ENCODE data around the gene EPX.

Gene EPX

DNA sequence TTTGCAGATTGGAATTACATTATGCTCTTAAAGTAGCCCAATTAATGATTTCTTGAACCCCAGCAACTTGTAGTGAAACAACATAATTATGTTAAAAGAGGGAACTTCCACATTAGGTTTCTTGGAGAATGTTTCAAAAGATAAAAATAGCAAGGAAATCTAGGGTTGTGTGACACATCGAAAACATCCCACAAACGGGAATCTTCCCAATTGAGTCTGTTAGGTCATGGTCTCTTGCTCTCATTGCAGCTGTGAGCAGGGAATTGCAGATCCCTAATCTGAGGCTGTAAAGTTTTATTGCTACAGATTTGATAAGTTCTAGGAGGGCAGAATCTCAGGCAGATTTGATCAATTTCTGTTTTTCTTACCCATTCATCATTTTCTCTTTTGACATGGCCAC lies 39.1 kb downstream of the EPX start:
- FAIRE-seq = no peak

DNA sequence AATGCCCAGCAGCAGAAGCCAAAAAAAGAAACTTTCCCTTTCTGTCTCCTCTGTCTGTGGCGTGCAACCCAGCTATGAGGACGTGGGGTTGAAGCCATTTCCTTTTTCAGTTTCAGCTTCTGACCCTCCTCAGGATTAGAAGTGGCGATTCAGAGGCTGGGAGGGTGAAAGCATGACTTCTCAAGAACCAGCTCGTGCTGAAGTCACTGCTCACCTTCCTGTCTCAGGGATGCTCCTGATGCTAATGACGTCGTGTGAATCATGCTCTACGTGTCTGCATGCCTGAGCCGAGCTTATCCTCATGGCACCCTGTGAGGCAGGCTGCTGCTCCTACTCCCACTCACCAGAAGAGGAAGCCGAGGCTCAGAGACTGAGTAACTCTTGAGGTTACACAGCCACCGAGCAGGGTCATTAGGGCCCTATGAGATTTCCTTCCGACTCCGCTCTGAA lies 40.2 kb downstream of the EPX start:
- FAIRE-seq = no peak

DNA sequence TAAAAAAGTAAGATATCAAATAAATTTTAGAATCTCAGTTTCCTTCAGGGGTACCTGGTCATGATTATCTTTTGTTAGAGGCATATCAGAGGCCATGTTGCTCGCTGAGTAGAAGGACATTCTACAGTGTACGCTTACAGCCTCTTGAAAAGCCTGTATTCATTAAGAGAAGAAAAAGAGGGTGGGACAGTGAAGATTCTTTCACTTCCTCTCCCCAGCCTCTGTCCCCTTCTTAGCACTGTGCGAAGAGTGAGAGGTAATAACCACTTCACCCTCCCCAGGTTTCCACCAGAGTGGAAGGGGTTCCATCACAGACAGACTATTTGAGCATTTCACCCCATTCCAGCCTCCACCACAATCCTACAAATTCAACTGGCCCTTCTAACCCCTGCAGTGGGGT lies 41.0 kb downstream of the EPX start:
- FAIRE-seq = no peak

DNA sequence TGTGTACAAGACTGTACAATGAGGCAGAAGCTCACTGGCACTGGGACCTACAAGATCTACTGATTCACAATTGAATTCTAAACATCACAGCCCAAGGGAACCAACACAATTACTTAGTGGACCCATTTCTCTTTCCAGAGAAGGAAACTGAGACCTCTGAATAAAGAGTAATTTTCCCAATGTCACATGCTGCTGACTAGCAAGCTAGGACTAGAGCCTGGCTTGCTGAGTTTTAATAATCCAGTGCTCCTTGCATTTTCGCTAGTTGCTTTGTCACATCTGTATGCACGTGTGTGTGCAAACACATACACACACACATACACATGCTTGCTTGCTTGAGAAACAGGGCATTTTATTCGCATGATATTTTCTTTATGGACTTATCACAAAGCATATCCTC lies 42.0 kb downstream of the EPX start:
- no peak for FAIRE-seq

DNA sequence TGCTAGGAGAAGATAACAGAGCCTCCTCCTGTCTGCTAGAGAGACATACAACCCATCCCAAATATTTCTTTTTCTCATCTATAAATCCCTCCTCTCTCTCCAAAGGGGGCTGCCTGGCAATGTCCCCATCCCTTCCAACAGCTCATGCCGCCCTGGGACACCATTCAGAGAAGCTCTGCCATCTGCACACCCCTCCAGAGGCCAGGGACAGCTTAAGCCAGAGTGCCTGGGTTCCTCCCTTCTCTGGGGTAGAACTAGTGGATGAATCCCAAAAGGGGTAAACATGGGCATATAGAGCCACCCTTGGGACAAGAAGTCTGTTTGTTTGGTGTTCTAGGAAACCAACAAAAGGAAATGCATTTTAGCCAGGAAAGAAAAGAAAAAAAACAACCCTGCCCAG lies 43.3 kb downstream of the EPX start:
- FAIRE-seq = no peak

DNA sequence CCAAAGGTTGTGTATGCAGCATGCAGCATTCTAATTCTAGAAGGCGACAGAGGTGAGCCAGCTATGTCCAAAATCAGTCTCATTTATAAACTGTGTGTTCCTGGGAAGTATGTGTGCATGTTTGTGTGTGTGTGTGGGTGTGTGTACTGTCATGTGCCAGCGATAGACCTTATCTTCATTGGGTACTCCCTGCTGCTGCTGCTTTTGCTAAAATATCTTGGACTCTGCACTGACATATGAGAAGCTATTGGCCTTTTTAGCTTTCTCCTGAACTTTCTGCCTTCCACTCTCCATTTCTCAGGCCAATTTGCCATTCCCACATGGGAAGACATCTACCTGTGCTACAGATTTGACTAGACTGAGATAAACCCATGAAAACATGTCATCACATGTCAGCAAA lies 43.9 kb downstream of the EPX start:
- no peak for FAIRE-seq

DNA sequence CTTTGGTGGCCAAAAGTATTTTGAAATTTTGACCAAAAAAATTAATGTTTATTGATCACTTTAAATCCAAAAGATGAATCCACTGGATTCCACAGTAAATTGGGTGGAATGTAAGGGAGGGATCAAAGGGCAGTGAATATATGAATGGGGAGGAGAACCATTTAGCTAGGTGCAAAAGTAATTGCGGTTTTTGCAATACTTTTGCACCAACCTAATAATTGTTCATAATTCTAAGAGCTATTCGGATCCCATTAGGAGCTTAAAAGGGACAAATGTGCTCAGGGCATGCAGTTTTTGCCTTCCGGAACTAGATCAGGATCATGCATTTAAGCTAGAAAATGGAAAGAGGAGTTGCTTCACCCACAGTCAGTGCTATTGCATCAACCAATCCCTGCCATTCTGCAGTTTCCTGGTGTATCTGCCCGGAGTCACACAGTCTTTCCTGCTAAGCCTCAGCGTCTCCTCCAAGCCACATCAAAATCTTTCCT lies 45.7 kb downstream of the EPX start, which contains the start of gene LPO:
Gene LPO, plus strand, starts transcription at position 438 of the 488 bp plus-strand sequence. CDS start 4,396 bp downstream, outside the sequence.
- no peak for FAIRE-seq

DNA sequence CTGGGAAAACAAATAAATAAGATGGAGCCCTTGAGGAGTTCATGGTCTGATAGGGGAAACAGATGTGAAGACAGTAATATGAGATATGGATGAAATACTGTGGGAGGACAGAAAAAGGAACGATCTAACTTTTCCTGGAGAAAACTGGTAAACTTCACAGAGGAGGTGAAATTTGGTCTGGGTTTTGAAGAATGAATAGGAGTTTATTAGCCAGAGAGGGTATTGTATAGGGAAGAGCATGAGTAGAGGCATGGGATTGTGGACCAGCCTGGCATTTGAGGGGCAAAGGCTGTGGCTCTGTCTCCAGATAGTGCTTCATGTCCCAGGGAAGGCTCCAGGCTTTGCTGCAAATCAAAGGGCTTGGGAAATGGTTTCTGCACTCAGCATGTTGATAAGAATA lies 47.5 kb downstream of the EPX start:
- no peak for FAIRE-seq

DNA sequence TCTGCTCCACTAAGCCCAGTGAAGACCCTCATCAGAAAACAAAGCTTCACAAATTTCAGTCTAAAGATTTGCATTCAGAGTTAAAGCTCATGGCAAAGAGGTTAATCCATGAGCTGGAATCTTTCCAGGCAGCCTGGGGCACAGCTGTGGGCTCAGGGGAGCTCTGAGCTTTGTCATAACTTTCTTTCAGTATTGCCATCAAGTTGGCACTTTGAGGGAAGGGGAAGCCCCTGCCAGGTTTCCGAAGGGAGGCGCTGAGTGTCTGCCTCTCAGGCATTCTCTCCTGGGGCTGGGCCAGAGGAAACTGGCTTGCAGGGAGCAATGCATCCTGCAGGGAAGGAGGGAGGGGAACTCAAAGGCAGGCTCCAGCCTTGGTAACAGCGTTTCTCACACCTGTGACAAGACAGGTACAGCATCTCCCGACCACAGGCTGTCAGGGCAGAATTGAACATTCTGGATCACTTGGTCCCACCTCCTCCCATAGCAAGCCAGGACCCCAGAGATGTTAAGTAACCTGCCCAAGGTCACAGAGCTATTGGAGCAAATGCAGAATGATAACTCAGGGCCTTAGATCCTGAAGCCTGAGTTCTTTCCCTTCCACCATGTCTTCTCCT lies 49.8 kb downstream of the EPX start:
- no peak for FAIRE-seq

DNA sequence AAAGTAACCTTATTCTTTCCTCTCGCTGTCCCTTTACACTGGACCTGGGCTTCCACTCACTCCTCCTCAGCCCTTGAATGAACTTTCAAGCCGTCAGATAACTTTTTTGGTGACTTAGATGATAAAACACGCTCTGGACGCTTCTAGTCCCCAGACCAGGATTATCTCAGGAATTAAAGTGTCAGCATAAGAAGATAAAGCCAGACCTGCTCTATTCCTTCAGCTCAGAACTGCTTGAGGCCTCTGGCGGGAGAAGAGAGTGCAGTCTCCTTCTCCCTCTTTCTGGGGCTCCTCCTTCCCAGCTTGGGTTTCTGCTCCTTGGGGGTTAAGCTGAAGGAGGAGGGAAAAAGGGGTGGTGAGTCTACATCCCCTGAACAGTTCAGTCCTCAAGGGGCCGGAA lies 52.4 kb downstream of the EPX start:
- no peak for FAIRE-seq

DNA sequence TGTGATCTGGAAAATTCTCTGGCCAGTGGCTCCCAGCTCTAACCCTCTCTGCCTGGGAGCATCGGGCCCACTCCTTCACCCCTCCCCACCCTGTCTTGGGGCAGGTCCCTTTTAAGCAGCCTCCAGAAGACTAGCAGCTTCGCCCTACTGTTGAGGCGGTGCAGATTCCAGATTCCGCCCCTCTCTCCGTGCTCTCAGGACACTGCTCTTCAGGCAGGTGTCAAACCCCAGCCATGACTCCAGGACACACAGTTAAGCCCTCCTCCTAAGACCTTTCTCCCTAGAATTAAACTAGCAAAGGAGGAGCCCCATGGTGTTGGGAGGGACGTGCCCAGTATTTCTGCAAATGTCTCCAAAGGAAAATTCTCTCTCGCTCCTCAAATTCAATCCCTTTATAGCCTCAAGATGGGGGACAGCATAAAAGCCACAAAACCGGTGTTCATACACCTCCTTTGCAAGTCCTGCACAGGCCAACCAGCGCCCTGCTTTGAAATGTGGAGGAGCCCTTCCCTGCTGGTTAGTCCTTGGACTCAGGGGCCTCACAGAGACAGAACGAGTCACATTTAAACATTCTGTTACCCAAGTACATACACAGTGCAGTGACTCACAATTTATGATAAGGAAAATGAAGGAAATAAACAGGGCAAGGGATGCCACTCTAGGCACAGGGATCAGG lies 53.0 kb downstream of the EPX start:
- no peak for FAIRE-seq

DNA sequence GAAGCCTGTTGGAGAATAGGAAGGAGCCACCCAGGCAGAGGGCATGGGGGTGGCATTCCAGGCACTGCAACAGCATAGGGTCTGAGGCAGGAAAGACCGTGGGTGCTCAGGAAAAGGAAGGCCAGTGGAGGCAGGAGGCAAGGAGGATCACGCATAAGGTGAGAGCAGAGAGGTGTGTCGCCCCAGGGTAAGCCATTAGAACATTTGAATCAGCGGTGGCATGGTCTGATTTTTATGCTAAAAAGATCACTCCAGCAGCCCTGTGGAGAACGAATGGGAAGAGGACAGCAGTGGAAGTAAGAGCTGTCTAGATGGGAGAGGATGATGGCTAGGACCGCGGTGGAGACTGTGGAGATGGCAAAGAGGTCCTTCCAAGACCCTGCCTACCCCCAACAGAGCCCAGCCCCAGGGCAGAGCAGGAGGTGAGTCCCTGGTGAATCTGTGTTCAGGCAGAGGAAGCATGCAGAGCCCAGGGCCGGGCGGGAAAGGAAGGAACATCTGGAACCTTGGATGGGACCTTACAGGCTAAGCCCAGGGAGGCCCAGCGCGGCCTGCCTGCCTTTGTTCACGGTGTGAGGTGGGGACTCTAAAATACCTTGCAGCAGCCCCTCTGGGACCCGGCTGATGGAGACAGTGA lies 53.7 kb downstream of the EPX start:
- no peak for FAIRE-seq

DNA sequence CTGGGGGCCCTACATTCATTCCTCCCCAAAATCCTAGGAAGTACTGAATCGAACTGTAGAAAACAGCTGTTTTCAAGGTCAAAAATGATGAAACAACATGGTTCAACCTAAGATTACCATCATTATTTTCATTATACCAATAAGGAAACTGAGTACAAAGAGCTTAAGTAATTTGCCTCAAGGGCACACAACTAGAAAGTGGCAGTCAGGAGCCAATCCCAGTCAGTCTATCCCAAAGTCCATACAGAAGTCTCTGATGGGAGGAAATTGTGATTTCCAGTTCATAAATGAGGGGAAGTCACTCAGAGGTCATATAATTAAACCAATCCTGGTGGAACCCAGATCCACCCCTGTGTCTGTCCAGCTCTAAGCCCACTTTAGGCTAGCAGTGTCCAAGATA lies 54.3 kb downstream of the EPX start:
- FAIRE-seq = no peak

DNA sequence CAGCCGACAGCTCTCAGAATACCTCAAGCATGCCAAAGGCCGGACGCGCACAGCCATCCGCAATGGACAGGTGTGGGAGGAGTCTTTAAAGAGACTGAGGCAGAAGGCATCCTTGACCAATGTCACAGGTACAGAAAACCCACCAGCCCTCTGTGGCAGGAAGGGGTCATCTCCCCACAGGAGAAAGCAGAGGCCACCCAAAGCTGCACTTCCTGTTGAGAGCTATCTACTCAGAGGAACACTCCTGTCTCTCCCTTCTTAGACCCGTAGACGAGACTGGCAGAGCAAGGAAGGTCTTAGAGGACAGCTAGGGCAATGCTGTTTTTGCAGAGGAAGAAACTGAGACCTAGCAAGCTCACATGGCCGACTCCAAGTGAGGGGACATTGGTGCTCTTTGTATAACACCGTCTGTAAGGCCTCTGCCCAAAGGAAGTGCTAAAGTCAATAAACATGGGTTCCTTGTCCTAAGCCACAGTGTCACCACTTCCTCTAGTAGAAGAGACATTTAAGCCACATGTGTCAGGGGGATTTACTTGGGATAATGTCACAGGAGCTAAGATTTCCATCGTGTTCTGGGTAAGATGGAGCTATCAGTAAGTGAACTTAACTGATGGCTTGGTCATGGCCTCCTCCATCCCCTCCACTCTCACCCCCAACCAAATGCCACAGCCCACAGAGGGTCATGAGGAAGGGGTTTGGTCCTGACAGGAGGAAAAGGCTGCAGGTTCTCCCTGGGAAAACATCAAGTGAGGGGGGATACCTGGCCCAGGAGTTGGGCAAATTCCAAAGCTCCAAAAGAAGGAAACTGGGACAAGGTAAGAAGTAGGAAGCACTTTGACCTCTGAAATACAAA lies 55.2 kb downstream of the EPX start:
- no peak for FAIRE-seq

DNA sequence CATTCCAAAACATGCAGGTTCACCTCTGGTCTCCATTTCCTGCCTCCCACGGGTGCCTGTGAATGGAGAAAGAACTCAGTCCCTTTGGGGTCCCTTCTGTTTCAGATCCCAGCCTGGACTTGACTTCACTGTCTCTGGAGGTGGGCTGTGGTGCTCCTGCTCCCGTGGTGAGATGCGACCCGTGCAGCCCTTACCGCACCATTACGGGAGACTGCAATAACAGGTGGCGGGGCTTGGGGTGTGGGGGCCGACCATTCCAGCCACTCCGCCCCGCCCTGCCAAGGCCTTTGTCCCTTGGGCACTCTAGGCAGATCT lies 56.4 kb downstream of the EPX start:
- FAIRE-seq = no peak

DNA sequence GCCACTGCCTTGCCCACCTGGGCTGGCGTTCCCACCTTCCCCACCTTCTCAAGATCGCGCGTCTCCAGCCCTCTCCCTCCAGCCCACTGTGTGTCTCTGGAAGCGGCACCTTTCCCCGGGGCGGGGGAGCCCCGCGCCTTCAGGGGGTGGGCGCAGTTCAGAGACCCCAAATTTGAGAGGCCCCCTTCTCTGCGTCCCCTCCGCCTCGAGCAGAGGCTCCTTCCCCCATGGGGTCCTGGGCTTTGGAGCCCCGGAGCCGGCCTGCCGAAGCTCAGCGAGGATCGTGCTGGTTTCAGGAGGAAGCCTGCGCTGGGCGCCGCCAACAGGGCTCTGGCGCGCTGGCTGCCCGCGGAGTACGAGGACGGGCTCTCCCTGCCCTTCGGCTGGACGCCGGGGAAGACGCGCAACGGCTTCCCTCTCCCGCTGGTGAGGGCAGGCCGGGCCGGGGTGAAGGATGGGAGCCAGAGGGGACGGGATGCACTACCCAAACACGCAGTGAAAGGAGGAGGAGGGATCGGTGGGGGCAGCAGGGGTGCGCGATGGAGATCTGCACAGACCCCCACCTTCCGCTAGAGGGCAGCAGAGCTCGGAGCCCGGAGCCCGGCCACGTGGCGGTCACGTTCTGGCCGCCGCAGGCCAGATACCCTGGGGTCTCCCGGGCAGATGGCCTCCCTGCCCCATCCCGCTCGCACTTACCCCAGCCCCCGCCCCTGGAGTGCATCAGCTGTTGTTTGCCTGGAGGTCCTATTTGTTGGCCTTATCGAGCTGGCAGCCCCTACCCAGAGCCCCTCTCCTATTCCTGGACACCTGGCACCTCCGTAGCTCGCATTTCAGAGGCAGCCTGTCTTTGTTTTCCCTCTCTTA lies 57.0 kb downstream of the EPX start:
- FAIRE-seq = no peak

DNA sequence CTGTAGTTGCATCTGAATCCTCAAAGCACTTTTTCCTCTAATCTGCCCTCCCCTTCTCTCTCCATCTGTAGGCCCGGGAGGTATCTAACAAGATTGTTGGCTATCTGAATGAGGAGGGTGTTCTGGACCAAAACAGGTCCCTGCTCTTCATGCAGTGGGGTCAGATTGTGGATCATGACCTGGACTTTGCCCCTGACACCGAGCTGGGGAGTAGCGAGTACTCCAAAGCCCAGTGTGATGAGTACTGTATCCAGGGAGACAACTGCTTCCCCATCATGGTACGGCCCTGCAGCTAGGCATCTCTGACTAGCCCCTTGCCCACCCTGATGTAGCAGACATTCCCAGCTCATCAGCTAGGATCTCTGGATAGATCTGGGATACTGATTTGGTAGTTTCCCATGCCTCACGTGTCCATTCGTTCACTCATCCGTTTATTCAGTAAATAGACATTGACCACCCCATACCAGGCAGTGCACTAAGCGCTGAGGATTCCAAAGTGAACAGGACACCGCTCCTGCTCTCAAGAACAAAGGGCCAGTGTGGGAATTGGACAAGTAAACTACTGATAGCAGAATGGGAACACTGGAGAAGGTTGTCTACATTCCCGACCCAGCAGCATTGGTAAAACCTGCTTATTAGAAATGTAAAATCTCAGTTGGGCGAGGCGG lies 58.0 kb downstream of the EPX start:
- no peak for FAIRE-seq

DNA sequence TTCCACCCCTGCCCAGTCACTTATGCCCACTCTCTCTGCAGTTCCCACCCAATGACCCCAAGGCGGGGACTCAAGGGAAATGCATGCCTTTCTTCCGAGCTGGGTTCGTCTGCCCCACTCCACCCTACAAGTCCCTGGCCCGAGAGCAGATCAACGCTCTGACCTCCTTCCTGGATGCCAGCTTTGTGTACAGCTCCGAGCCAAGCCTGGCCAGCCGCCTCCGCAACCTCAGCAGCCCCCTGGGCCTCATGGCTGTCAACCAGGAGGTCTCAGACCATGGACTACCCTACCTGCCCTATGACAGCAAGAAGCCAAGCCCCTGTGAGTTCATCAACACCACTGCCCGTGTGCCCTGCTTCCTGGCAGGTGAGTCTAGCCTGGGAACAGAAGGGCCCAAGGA lies 59.6 kb downstream of the EPX start:
- FAIRE-seq = no peak

DNA sequence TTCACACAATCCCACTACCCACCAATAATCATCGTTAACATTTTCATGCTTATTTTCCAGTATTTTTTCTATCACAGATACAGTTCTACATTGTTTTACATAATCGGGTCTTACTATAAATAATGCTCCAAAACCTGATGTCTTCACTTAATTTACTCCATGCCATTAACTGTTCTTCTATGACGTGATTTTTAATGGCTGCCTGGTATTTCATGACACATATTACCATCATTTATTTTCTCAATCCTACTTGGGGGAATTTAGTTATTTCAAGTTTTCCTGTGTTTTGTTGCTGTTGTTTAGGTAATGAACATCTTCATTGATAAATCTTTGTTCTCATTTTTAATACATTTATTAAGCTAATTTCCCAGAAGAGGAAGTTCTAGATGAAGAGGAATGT lies 60.6 kb downstream of the EPX start:
- FAIRE-seq = no peak
